Mucosa of descending colon (tissue), 3 donors: ENCODE results near the gene RAB10. TPM values are rescaled to one million over a fixed set of nuclear protein-coding genes. Genes with fewer than 3 reads are reported as not detected.

Experiments used
- ATAC-seq: fragments of 200-7000 bp; cut with Tn5 transposase; one replicate; pipeline ENCODE4 v1.9.1; 2020; ENCODE audit warnings: mild to moderate bottlenecking, moderate library complexity
- DNase-seq, 3 donors: peaks; one replicate each; pipeline ENCODE4 v3.0.0-alpha.2; 2020
- H3K36me3 ChIP-seq: fragments of 200-600 bp; one replicate; pipeline ENCODE4 v1.8.0; 2021; ENCODE audit warnings: low read depth, mild to moderate bottlenecking
- H3K4me1 ChIP-seq: fragments of 200-600 bp; one replicate; pipeline ENCODE4 v1.8.0; 2021; ENCODE audit warnings: low read depth, mild to moderate bottlenecking
- H3K4me3 ChIP-seq: fragments of 200-600 bp; one replicate; pipeline ENCODE4 v1.8.0; 2021; ENCODE audit warnings: mild to moderate bottlenecking
- H3K9me3 ChIP-seq: fragments of 200-600 bp; one replicate; pipeline ENCODE4 v1.8.0; 2021; ENCODE audit warnings: mild to moderate bottlenecking
- CTCF ChIP-seq: fragments of 200-600 bp; IDR thresholded peaks from one replicate; pipeline ENCODE4 v1.8.0; 2022; ENCODE audit warnings: antibody characterized with exemption, mild to moderate bottlenecking
- intact Hi-C, 2 donors: fragments of 100-400 bp; cut with DNase I in 1 of 2; cut with micrococcal nuclease in 1 of 2; formaldehyde crosslinking; loops; one replicate each; pipeline versions ENCODE4 v1.11.0 to v1.11.1; 2022; cut with DNase I, micrococcal nuclease
- long read RNA-seq, 2 donors: library from polyadenylated mRNA; unstranded; transcript quantifications; one replicate each; pipeline ENCODE4 v2.0.0, GENCODE V29; 2019 to 2021
- total RNA-seq, 3 donors: library from RNA; stranded (reverse); fragmentation: NEBNext Ultra II Directional in 2 of 3; extraction: Animal tissue kit (Norgen Biotek cat#: 25700) in 2 of 3; gene quantifications; one replicate each; pipeline versions ENCODE4 v1.2.1 to v1.2.4, GENCODE V29; 2021 to 2023
- donor health status: DM: no; HTN: no; CAD: no; lungs with moderate emphysema.
- donor health status: DM: no; HTN: no; CAD: no.
- donor health status: DM: no; HTN: yes; CAD: no.

The RAB10 gene
- 100 to 1,000 TPM; 129 to 166 (median 162) TPM for total RNA-seq
- long read RNA-seq, donor 1, transcript RAB10-201 (6 exons, 3,535 nt) = major isoform, 117 of 131 reads
- long read RNA-seq, donor 1, partial matches to known transcripts = 5 of 131 reads
- long read RNA-seq, donor 1, other reads (novel, unspliced or antisense) = 9 of 131 reads
- long read RNA-seq, donor 2, transcript RAB10-201 (6 exons, 3,535 nt) = major isoform, 57 of 68 reads
- long read RNA-seq, donor 2, partial matches to known transcripts = 6 of 68 reads
- long read RNA-seq, donor 2, other reads (novel, unspliced or antisense) = 5 of 68 reads

- Histone ChIP-seq H3K36me3 (no peaks in the 10 kb centered on the region), H3K4me3 (peak within 1 kb of the TSS; percentile 96), H3K4me1 (peaks cover 17% of the 10 kb centered on the region), H3K9me3 (no peaks in the 10 kb centered on the region)
- TF ChIP-seq CTCF = no peak
- peak; percentile 98 to 100 (median 100) for DNase-seq
- intact Hi-C loops = no loop called here
- peak; percentile 91 for ATAC-seq
Observed at GRCh38 chr2:26033818-26034636, at the start of gene RAB10. Gene RAB10, plus strand, starts transcription at chr2:26034084. Its CDS starts 525 bp downstream, at chr2:26034609.

GRCh38 chr2:25988134-25988533 lies 45.8 kb upstream of the RAB10 start:
- DNase-seq (no peak), ATAC-seq (no peak)
- Histone ChIP-seq H3K9me3 (no peaks in the 10 kb centered on the region), H3K4me1 (peaks cover 7% of the 10 kb centered on the region), H3K36me3 (no peaks in the 10 kb centered on the region), H3K4me3 (no peak overlapping the region)
- TF ChIP-seq CTCF = no peak
- intact Hi-C loops = no loop called here

GRCh38 chr2:25989154-25989553 lies 44.7 kb upstream of the RAB10 start:
- Histone ChIP-seq H3K4me3 (no peak overlapping the region), H3K36me3 (no peaks in the 10 kb centered on the region), H3K4me1 (peaks cover 7% of the 10 kb centered on the region), H3K9me3 (no peaks in the 10 kb centered on the region)
- TF ChIP-seq CTCF = no peak
- intact Hi-C loops = no loop called here
- DNase-seq = no peak
- no peak for ATAC-seq

GRCh38 chr2:25991965-25992364 lies 41.9 kb upstream of the RAB10 start:
- H3K9me3 ChIP-seq = no peaks in the 10 kb centered on the region
- peaks cover 7% of the 10 kb centered on the region for H3K4me1 ChIP-seq
- H3K4me3 ChIP-seq = no peak overlapping the region
- DNase-seq (no peak), ATAC-seq (peak; percentile 52)
- intact Hi-C loops = loop anchor here (2.0 to 5.0 kb wide), 2 partner anchors 153 to 155 kb away; no protein-coding TSS in a partner anchor
- TF ChIP-seq CTCF = no peak
- H3K36me3 ChIP-seq = no peaks in the 10 kb centered on the region

GRCh38 chr2:25992556-25992955 lies 41.3 kb upstream of the RAB10 start:
- Histone ChIP-seq H3K4me3 (no peak overlapping the region), H3K36me3 (no peaks in the 10 kb centered on the region), H3K4me1 (peaks cover 7% of the 10 kb centered on the region), H3K9me3 (no peaks in the 10 kb centered on the region)
- intact Hi-C loops = loop anchor here in 1 of 2 donors (5.0 kb wide), 1 partner anchor 155 kb away; no protein-coding TSS in a partner anchor
- no peak for TF ChIP-seq CTCF
- ATAC-seq = no peak
- DNase-seq = no peak
